OCI-LY3 (cell line): ENCODE measurements around the gene ZNF407.

Experiments used
- EZH2phosphoT487 ChIP-seq: fragments of 200-600 bp; shearing (Covaris generic); IDR thresholded peaks from 2 replicates; pipeline ENCODE4 v1.6.1; 2018; ENCODE audit warnings: antibody characterized with exemption, mixed run types, low read depth
- TF ChIP-seq, protein P1 (sequence below): fragments of 200-600, 300-600 bp; sonication (generic); IDR thresholded peaks from 2 replicates; pipeline ENCODE4 v1.5.1; 2014; ENCODE audit warnings: antibody characterized with exemption, low read length, low read depth

DNA sequence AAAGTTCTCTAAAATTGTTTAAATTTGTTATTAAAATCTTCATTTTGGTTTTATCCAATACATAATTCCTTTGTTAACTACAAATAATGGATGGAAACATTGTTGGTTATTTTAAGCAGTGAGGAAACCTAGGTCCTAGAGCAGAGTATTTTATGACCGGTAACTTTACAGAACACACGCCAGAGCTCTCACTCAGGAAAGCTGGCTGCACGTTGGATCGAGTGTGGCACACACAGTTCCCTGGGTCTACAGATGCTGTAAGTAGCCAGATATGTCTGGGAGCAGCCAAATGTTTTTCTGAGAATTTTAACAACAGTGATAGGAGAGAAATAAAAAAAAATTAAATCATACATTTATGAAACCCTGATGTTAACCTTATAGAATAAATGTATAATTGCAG is 264.4 kb downstream of the ZNF407 start:
- TF ChIP-seq, protein P1, sequence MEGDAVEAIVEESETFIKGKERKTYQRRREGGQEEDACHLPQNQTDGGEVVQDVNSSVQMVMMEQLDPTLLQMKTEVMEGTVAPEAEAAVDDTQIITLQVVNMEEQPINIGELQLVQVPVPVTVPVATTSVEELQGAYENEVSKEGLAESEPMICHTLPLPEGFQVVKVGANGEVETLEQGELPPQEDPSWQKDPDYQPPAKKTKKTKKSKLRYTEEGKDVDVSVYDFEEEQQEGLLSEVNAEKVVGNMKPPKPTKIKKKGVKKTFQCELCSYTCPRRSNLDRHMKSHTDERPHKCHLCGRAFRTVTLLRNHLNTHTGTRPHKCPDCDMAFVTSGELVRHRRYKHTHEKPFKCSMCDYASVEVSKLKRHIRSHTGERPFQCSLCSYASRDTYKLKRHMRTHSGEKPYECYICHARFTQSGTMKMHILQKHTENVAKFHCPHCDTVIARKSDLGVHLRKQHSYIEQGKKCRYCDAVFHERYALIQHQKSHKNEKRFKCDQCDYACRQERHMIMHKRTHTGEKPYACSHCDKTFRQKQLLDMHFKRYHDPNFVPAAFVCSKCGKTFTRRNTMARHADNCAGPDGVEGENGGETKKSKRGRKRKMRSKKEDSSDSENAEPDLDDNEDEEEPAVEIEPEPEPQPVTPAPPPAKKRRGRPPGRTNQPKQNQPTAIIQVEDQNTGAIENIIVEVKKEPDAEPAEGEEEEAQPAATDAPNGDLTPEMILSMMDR: no peak
- TF ChIP-seq EZH2phosphoT487: no peak
